K562 (cell line): ENCODE results near the gene LIPT2. TPM values are rescaled to one million over a fixed set of nuclear protein-coding genes. Genes with fewer than 3 reads are reported as not detected.
A peak's percentile ranks its signal among the peaks of the same experiment; 100 is the strongest.

Source experiments
- EHMT2 ChIP-seq: fragments of 450-650 bp; IDR thresholded peaks from 2 replicates; pipeline ENCODE4 v1.6.1; 2018; ENCODE audit warnings: antibody characterized with exemption
- KDM5B ChIP-seq: fragments of 200-600 bp; sonication (generic); IDR thresholded peaks from 2 replicates; pipeline ENCODE4 v1.6.1; 2012; ENCODE audit warnings: low read depth, mild to moderate bottlenecking, moderate library complexity, low read length, control low read depth, inconsistent platforms; ENCODE audit not compliant: insufficient replicate concordance
- POLR2G ChIP-seq: fragments of 200-400 bp; formaldehyde crosslinking; IDR thresholded peaks from 2 replicates; pipeline ENCODE4 v1.6.1; 2017; ENCODE audit warnings: low read depth, mild to moderate bottlenecking, antibody characterized with exemption, low read length, moderate library complexity
- POLR2H ChIP-seq: IDR thresholded peaks from 2 replicates; pipeline ENCODE4 v1.6.1; 2016; ENCODE audit warnings: missing genetic modification characterization, low read depth, mild to moderate bottlenecking, control low read depth, missing compliant biosample characterization, moderate library complexity
- PTRF ChIP-seq: fragments of 450-650 bp; IDR thresholded peaks from 2 replicates; pipeline ENCODE4 v1.6.1; 2016; ENCODE audit warnings: mild to moderate bottlenecking, missing genetic modification characterization, missing compliant biosample characterization
- RBM22 ChIP-seq: fragments of 200-400 bp; formaldehyde crosslinking; IDR thresholded peaks from 2 replicates; pipeline ENCODE4 v1.6.1; 2018; ENCODE audit warnings: low read length, low read depth; ENCODE audit not compliant: poor library complexity, severe bottlenecking
- RNF2 ChIP-seq: sonication (generic); IDR thresholded peaks from 2 replicates; pipeline ENCODE4 v1.6.1; 2016
- ZBTB7A ChIP-seq: IDR thresholded peaks from 2 replicates; pipeline ENCODE4 v1.6.1; 2011; ENCODE audit warnings: low read depth, mild to moderate bottlenecking, low read length, moderate library complexity, borderline replicate concordance; ENCODE audit not compliant: control insufficient read depth
- ZNF263 ChIP-seq: sonication (generic); formaldehyde crosslinking; IDR thresholded peaks from 2 replicates; pipeline ENCODE4 v1.8.0; 2022; ENCODE audit warnings: mild to moderate bottlenecking, missing genetic modification reagents, borderline replicate concordance
- ZNF444 ChIP-seq: fragments of 250-450 bp; sonication (Bioruptor Pico); IDR thresholded peaks from 2 replicates; pipeline ENCODE4 v1.4.0; 2020; ENCODE audit warnings: mild to moderate bottlenecking, moderate library complexity
- polyA plus RNA-seq, 8 experiments: library from polyadenylated mRNA; depleted of rRNA in 4 of 8; stranded (reverse) in 5 of 8; unstranded in 3 of 8; fragments of >200 nt; fragmentation: Nextera tagmentation in 2 of 8; fragmentation: Illumina TruSeq in 1 of 8; extraction: Ambion mirVana in 2 of 8; extraction: Trizol in 1 of 8; gene quantifications; 2 replicates each; pipeline versions ENCODE4 v1.2.1 to v1.2.3, GENCODE V29; 2011 to 2014; ENCODE audit warnings: inconsistent platforms in 1 of 8, missing spikeins in 1 of 8
- total RNA-seq, 7 experiments: library from RNA; depleted of rRNA in 6 of 7; stranded (reverse); fragments of >200 nt in 6 of 7; fragmentation: Illumina TruSeq in 2 of 7; extraction: Trizol in 2 of 7; gene quantifications; 2 replicates each; pipeline versions ENCODE4 v1.2.1 to v1.2.3, GENCODE V29; 2011 to 2021; ENCODE audit warnings: low replicate concordance in 1 of 7
- TF ChIP-seq, protein P1 (sequence below): fragments of 450-650 bp; IDR thresholded peaks from 2 replicates; pipeline ENCODE4 v1.6.1; 2017; ENCODE audit warnings: antibody characterized with exemption, mild to moderate bottlenecking

LIPT2 gene
- total and polyA plus RNA-seq, 9 of the 15 experiments (the other 6 are each of a cell fraction or from before 2014, with no cell fraction given), result 1.00 to 5.2 (median 3.5) TPM

DNA sequence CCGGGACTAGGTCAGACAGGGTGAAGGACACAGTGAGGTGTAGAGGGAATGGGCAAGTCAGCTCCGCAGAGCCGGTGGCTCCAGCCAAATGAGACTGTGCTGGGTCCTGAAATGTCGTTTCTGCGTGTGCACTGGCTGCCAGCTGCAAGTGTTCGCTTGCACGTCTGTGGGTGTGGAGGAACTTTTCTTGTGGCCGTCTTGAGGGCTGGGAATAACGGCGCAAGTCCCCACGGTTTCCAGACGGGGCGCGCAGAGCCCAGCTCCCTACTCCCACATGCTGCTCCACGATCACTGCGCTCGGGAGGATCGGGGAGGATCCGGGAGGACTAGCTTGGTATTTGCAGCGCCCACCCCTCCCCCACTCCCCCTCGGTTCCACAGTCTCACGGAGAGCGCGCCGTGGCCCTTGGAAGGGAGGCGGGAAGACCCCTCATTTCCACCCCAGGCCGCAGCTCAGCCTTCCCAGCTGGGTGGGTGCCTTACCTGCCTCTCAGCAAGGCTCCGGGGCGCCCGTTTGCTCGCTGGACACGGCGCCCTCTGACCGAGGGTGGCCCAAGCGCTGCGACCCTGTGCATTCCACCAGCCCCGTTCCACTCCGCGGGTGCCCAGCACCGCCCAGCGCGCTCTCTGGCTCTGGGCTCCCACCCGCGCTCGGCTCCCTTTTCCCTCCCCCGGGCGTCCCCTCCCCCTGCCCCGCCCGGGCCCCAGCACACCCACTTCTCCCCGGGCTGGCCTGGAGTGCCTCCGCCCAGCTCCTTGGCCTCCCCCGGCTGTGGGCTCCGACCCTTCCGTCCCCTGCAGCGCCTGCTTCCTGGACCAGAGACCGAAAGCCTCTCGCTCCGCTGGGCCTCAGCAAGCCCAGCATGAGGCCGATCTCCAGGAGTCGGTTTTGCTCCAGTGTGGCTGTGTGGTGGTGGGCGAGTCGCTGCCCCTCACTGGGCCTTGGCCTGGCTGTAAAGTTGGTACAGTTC, 26.3 kb downstream of the LIPT2 start, which contains the start of gene KCNE3 (continued):
- peak; percentile 64 for TF ChIP-seq POLR2G
- TF ChIP-seq RNF2, result peak; percentile 37; the same call in 1 of the 2 replicates
- TF ChIP-seq, protein P1, sequence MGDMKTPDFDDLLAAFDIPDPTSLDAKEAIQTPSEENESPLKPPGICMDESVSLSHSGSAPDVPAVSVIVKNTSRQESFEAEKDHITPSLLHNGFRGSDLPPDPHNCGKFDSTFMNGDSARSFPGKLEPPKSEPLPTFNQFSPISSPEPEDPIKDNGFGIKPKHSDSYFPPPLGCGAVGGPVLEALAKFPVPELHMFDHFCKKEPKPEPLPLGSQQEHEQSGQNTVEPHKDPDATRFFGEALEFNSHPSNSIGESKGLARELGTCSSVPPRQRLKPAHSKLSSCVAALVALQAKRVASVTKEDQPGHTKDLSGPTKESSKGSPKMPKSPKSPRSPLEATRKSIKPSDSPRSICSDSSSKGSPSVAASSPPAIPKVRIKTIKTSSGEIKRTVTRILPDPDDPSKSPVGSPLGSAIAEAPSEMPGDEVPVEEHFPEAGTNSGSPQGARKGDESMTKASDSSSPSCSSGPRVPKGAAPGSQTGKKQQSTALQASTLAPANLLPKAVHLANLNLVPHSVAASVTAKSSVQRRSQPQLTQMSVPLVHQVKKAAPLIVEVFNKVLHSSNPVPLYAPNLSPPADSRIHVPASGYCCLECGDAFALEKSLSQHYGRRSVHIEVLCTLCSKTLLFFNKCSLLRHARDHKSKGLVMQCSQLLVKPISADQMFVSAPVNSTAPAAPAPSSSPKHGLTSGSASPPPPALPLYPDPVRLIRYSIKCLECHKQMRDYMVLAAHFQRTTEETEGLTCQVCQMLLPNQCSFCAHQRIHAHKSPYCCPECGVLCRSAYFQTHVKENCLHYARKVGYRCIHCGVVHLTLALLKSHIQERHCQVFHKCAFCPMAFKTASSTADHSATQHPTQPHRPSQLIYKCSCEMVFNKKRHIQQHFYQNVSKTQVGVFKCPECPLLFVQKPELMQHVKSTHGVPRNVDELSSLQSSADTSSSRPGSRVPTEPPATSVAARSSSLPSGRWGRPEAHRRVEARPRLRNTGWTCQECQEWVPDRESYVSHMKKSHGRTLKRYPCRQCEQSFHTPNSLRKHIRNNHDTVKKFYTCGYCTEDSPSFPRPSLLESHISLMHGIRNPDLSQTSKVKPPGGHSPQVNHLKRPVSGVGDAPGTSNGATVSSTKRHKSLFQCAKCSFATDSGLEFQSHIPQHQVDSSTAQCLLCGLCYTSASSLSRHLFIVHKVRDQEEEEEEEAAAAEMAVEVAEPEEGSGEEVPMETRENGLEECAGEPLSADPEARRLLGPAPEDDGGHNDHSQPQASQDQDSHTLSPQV, result peak; percentile 72
- TF ChIP-seq PTRF, result no peak
- TF ChIP-seq ZNF263 (CRISPR knock-in tag), result peak; percentile 93
- no peak for TF ChIP-seq RBM22
- TF ChIP-seq EHMT2, result no peak
- TF ChIP-seq KDM5B, result peak; percentile 25
- TF ChIP-seq POLR2H, result no peak
- TF ChIP-seq ZBTB7A, result peak; percentile 54; the same call in 1 of the 2 replicates
- 0 out of 2 replicates have a peak, but pooled peaks have one; percentile 40 for TF ChIP-seq ZNF444
